A673 (cell line): ENCODE results near the gene LCN15. TPM values are rescaled to one million over a fixed set of nuclear protein-coding genes. Genes with fewer than 3 reads are reported as not detected.

Experiments used
- BruUV-seq: library from RNA; stranded (reverse); fragments of 400-500 nt; replicated peaks from 2 replicates; lab custom pipeline; 2021; lab: Mats Ljungman, UMichigan
- CTCF ChIA-PET: fragments of 300-600 bp; sonication (Branson Sonifier 250); formaldehyde crosslinking; loops from one replicate; lab custom pipeline; 2022; ENCODE audit warnings: antibody characterized with exemption; lab: Charles Lee
- POLR2A ChIA-PET: fragments of 300-600 bp; sonication (Branson Sonifier 250); formaldehyde crosslinking; loops from one replicate; lab custom pipeline; 2022; ENCODE audit warnings: antibody characterized with exemption; ENCODE audit not compliant: low non-redundant PET; lab: Charles Lee
- DNase-seq: peaks from one replicate; pipeline ENCODE4 v3.0.0-alpha.2; 2015; ENCODE audit warnings: low spot score
- H3K27ac ChIP-seq: fragments of 200-600 bp; sonication (generic); 2 replicates; pipeline ENCODE4 v1.5.1; 2016; ENCODE audit warnings: mixed run types, low read depth, mild to moderate bottlenecking, mixed read lengths, antibody characterized with exemption, low read length; ENCODE audit not compliant: poor library complexity, severe bottlenecking
- H3K27me3 ChIP-seq: fragments of 200-600 bp; sonication (generic); replicated peaks from 2 replicates; pipeline ENCODE4 v1.6.1; 2017; ENCODE audit warnings: mixed run types, low read depth, mild to moderate bottlenecking, mixed read lengths, antibody characterized with exemption, low read length; ENCODE audit not compliant: insufficient read depth, poor library complexity
- H3K36me3 ChIP-seq: fragments of 200-600 bp; sonication (generic); 2 replicates; pipeline ENCODE4 v1.6.1; 2016; ENCODE audit warnings: mixed run types, mild to moderate bottlenecking, mixed read lengths, antibody characterized with exemption, low read length; ENCODE audit not compliant: insufficient read depth, poor library complexity, severe bottlenecking
- H3K4me1 ChIP-seq: fragments of 200-600 bp; sonication (generic); 2 replicates; pipeline ENCODE4 v1.6.1; 2017; ENCODE audit warnings: mixed run types, mild to moderate bottlenecking, mixed read lengths, antibody characterized with exemption, low read length; ENCODE audit not compliant: insufficient read depth, poor library complexity, severe bottlenecking
- H3K4me3 ChIP-seq: fragments of 200-600 bp; sonication (generic); 2 replicates; pipeline ENCODE4 v1.5.1; 2016; ENCODE audit warnings: low read depth, mixed run types, mild to moderate bottlenecking, mixed read lengths, low read length; ENCODE audit not compliant: poor library complexity, severe bottlenecking
- H3K9me3 ChIP-seq: fragments of 200-600 bp; sonication (generic); 2 replicates; pipeline ENCODE4 v1.6.1; 2016; ENCODE audit warnings: mixed run types, low read depth, mild to moderate bottlenecking, mixed read lengths, antibody characterized with exemption, low read length; ENCODE audit not compliant: poor library complexity, severe bottlenecking
- CTCF ChIP-seq: fragments of 300-800, 200-600 bp; sonication (generic); conservative IDR thresholded peaks from 2 replicates; pipeline ENCODE4 v1.5.1; 2017; ENCODE audit warnings: low read depth, mild to moderate bottlenecking, antibody characterized with exemption, low read length, moderate library complexity, mixed read lengths
- EZH2 ChIP-seq: fragments of 200-600 bp; sonication (generic); IDR thresholded peaks from 2 replicates; pipeline ENCODE4 v1.6.1; 2017; ENCODE audit warnings: borderline replicate concordance, low read depth, mild to moderate bottlenecking, mixed read lengths, antibody characterized with exemption, low read length; ENCODE audit not compliant: poor library complexity, severe bottlenecking
- intact Hi-C: fragments of 100-400 bp; cut with micrococcal nuclease; formaldehyde crosslinking; loops from one replicate; pipeline ENCODE4 v1.10.0; 2022; ENCODE audit not compliant: unreplicated experiment
- total RNA-seq: library from RNA; stranded (reverse); gene quantifications from 2 replicates; pipeline ENCODE4 v1.2.3, GENCODE V29; 2021

The LCN15 gene
- total RNA-seq, 1 experiment from 2014 or later = not detected

- no peak for TF ChIP-seq EZH2
- TF ChIP-seq CTCF = no peak
- H3K9me3 ChIP-seq = no peaks in the 10 kb centered on the region
- peaks cover 20% of the 10 kb centered on the region for H3K4me1 ChIP-seq
- H3K36me3 ChIP-seq = peaks cover 19% of the 10 kb centered on the region
- no peak for DNase-seq
- BruUV-seq = TSS peak; percentile 50
- POLR2A ChIA-PET = no interaction called here
- H3K27me3 ChIP-seq = no peaks in the 10 kb centered on the region
- H3K27ac ChIP-seq = peak overlapping the region; percentile 17
- intact Hi-C loops = no loop called here
- peak overlapping the region; percentile 95 for H3K4me3 ChIP-seq
- CTCF ChIA-PET = no interaction called here
These were observed 34.4 kb downstream of the LCN15 start for GRCh38 chr9:136729926-136730325.

DNA sequence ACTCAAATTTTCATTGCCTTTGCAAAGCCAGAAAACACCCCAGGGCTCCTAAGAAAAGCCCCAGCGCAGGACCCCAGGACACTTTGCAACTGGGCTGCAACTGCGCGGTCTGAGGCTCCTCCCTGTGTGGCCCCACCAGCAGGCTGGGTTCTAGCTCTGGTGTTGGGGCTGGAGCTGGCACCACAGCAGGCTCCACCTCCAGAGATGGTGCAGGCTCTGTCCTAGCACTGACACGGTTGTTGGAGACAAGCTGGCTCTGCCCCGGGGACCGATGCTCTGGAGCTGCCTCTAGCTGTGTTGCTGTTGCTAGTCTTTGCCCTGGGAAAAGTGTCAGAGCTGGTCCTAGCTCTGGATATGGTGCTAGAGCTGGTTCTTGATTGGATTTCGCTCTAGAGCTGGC is 35.2 kb downstream of the LCN15 start:
- no peaks in the 10 kb centered on the region for H3K9me3 ChIP-seq
- intact Hi-C loops = no loop called here
- ChIA-PET CTCF (no interaction called here), POLR2A (interaction anchor here (0.6 kb wide), 1 partner anchor 10 kb away, joined by 8 read pairs; no protein-coding TSS in a partner anchor)
- BruUV-seq = no TSS peak
- no peaks in the 10 kb centered on the region for H3K27me3 ChIP-seq
- TF ChIP-seq CTCF (no peak), EZH2 (no peak)
- H3K36me3 ChIP-seq = peaks cover 27% of the 10 kb centered on the region
- H3K4me1 ChIP-seq = peaks cover 20% of the 10 kb centered on the region
- H3K27ac ChIP-seq = peak overlapping the region; percentile 94
- peak overlapping the region; percentile 95 for H3K4me3 ChIP-seq
- peak; percentile 46 for DNase-seq

- H3K9me3 ChIP-seq = no peaks in the 10 kb centered on the region
- no peak for DNase-seq
- H3K36me3 ChIP-seq = peaks cover 32% of the 10 kb centered on the region
- intact Hi-C loops = no loop called here
- H3K27ac ChIP-seq = peak overlapping the region; percentile 94
- H3K4me1 ChIP-seq = peaks cover 20% of the 10 kb centered on the region
- H3K27me3 ChIP-seq = no peaks in the 10 kb centered on the region
- POLR2A ChIA-PET = interaction anchor here (0.6 kb wide), 1 partner anchor 10 kb away, joined by 8 read pairs; no protein-coding TSS in a partner anchor
- CTCF ChIA-PET = interaction anchor here (0.6 kb wide), 2 partner anchors 141 to 318 kb away, joined by 3 to 10 read pairs; no protein-coding TSS in a partner anchor
- peak overlapping the region; percentile 95 for H3K4me3 ChIP-seq
- TF ChIP-seq CTCF = no peak
- TF ChIP-seq EZH2 = no peak
- no TSS peak for BruUV-seq
These were observed 35.7 kb downstream of the LCN15 start for GRCh38 chr9:136728548-136729123.
